ENCODE results near the gene SPG7. TPM values are rescaled to one million over a fixed set of nuclear protein-coding genes. Genes with fewer than 3 reads are reported as not detected.

Gene SPG7
- total and polyA plus RNA-seq, 9 of the 15 experiments (the other 6 are each of a cell fraction or from before 2014, with no cell fraction given) = 5.8 to 89.1 (median 49.4) TPM

DNA sequence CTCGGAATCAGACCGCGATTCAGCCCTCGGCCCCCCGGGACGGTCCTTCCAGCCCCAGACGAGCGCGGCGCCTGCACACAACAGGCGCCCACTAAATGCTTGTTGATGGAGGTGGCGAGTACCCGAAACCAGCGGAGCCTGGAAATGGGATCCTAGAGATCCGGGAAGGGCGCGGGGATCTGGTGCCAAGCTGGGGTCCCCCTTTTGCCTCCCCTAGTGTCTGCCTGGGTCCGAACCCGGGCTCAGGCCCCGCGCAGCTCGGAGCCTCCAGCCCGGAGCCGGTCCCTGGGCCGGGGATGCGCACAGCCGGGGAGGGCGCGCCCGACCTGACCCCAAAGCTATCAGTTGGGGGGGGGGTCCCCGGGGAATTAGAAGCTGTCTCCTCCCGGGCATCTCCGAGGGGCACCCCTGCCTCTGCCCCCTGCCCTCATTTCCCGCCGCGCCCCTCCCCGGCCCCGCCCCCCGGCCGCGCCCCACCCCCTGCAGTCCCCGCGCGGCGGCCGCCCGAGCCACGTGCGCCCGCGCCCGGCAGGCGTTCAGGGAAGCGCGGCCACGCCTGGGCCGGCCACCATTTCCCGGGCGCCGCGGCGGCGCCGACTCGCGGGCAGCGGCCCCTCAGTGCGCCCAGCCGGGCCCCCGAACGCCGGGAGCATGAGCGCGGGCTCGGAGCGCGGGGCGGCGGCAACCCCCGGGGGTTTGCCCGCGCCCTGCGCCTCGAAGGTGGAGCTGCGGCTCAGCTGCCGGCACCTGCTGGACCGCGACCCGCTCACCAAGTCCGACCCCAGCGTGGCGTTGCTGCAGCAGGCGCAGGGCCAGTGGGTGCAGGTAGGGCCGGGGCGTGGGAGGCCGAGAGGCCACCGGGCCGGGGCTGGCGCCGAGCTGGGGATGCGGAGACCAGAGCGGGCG is 67.3 kb downstream of the SPG7 start, which contains the start of gene CPNE7 (continued):
- TF ChIP-seq, protein P1, sequence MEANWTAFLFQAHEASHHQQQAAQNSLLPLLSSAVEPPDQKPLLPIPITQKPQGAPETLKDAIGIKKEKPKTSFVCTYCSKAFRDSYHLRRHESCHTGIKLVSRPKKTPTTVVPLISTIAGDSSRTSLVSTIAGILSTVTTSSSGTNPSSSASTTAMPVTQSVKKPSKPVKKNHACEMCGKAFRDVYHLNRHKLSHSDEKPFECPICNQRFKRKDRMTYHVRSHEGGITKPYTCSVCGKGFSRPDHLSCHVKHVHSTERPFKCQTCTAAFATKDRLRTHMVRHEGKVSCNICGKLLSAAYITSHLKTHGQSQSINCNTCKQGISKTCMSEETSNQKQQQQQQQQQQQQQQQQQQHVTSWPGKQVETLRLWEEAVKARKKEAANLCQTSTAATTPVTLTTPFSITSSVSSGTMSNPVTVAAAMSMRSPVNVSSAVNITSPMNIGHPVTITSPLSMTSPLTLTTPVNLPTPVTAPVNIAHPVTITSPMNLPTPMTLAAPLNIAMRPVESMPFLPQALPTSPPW (CRISPR knock-in tag; IDR thresholded peaks at IDR 0.05) = peak; percentile 7; the same call in 1 of the 2 replicates
- TF ChIP-seq, protein P2, sequence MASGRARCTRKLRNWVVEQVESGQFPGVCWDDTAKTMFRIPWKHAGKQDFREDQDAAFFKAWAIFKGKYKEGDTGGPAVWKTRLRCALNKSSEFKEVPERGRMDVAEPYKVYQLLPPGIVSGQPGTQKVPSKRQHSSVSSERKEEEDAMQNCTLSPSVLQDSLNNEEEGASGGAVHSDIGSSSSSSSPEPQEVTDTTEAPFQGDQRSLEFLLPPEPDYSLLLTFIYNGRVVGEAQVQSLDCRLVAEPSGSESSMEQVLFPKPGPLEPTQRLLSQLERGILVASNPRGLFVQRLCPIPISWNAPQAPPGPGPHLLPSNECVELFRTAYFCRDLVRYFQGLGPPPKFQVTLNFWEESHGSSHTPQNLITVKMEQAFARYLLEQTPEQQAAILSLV (tag; IDR thresholded peaks at IDR 0.05) = no peak
- TF ChIP-seq ZNF134 (CRISPR knock-in tag; conservative IDR thresholded peaks at IDR 0.05) (peak; percentile 93), YY1 (IDR thresholded peaks at IDR 0.05; ENCODE audit: borderline replicate concordance in 1 of 3, control insufficient read depth in 1 of 3, extremely low read depth in 1 of 3, insufficient read depth in 3 of 3, insufficient read length in 1 of 3, insufficient replicate concordance in 2 of 3, low read depth in 1 of 3, low read length in 2 of 3) (peak in 2 of 3 experiments; percentile 47 to 79), PRMT5 (CRISPR knock-in tag; IDR thresholded peaks at IDR 0.05) (no peak), HDAC3 (IDR thresholded peaks at IDR 0.05; ENCODE audit: borderline replicate concordance, partially characterized antibody) (no peak), CXXC5 (CRISPR knock-in tag; IDR thresholded peaks at IDR 0.05) (peak; percentile 76), SNRNP70 (optimal IDR thresholded peaks at IDR 0.05; ENCODE audit: low read depth, low read length) (no peak), HEY1 (CRISPR knock-in tag; IDR thresholded peaks at IDR 0.05; ENCODE audit: borderline replicate concordance) (no peak), ZNF197 (CRISPR knock-in tag; IDR thresholded peaks at IDR 0.05; ENCODE audit: low read depth) (no peak), LARP7 (IDR thresholded peaks at IDR 0.05) (no peak), ZNF140 (CRISPR knock-in tag; IDR thresholded peaks at IDR 0.05) (no peak), TSC22D4 (tag; IDR thresholded peaks at IDR 0.05) (no peak), ZNF23 (CRISPR knock-in tag; IDR thresholded peaks at IDR 0.05) (no peak), HSF4 (CRISPR knock-in tag; IDR thresholded peaks at IDR 0.05; ENCODE audit: borderline replicate concordance) (no peak)
- TF ChIP-seq, protein P3, sequence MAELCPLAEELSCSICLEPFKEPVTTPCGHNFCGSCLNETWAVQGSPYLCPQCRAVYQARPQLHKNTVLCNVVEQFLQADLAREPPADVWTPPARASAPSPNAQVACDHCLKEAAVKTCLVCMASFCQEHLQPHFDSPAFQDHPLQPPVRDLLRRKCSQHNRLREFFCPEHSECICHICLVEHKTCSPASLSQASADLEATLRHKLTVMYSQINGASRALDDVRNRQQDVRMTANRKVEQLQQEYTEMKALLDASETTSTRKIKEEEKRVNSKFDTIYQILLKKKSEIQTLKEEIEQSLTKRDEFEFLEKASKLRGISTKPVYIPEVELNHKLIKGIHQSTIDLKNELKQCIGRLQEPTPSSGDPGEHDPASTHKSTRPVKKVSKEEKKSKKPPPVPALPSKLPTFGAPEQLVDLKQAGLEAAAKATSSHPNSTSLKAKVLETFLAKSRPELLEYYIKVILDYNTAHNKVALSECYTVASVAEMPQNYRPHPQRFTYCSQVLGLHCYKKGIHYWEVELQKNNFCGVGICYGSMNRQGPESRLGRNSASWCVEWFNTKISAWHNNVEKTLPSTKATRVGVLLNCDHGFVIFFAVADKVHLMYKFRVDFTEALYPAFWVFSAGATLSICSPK (IDR thresholded peaks at IDR 0.05; ENCODE audit: borderline replicate concordance) = no peak
- TF ChIP-seq, protein P4, sequence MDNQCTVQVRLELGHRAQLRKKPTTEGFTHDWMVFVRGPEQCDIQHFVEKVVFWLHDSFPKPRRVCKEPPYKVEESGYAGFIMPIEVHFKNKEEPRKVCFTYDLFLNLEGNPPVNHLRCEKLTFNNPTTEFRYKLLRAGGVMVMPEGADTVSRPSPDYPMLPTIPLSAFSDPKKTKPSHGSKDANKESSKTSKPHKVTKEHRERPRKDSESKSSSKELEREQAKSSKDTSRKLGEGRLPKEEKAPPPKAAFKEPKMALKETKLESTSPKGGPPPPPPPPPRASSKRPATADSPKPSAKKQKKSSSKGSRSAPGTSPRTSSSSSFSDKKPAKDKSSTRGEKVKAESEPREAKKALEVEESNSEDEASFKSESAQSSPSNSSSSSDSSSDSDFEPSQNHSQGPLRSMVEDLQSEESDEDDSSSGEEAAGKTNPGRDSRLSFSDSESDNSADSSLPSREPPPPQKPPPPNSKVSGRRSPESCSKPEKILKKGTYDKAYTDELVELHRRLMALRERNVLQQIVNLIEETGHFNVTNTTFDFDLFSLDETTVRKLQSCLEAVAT (IDR thresholded peaks at IDR 0.05) = no peak
- TF ChIP-seq, protein P5, sequence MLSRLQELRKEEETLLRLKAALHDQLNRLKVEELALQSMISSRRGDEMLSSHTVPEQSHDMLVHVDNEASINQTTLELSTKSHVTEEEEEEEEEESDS (CRISPR knock-in tag; IDR thresholded peaks at IDR 0.05) = no peak
- TF ChIP-seq, protein P6, sequence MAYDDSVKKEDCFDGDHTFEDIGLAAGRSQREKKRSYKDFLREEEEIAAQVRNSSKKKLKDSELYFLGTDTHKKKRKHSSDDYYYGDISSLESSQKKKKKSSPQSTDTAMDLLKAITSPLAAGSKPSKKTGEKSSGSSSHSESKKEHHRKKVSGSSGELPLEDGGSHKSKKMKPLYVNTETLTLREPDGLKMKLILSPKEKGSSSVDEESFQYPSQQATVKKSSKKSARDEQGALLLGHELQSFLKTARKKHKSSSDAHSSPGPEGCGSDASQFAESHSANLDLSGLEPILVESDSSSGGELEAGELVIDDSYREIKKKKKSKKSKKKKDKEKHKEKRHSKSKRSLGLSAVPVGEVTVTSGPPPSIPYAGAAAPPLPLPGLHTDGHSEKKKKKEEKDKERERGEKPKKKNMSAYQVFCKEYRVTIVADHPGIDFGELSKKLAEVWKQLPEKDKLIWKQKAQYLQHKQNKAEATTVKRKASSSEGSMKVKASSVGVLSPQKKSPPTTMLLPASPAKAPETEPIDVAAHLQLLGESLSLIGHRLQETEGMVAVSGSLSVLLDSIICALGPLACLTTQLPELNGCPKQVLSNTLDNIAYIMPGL (CRISPR knock-in tag; IDR thresholded peaks at IDR 0.05) = no peak
